GM12874 (cell line): ENCODE measurements around the gene EZH1.

Experiments
- TF ChIP-seq, protein P1 (sequence below): IDR thresholded peaks from 2 replicates; pipeline ENCODE4 v1.5.1; 2011; ENCODE audit warnings: low read depth, mild to moderate bottlenecking, control low read depth, low read length, moderate library complexity; ENCODE audit not compliant: insufficient read depth

Gene EZH1

DNA sequence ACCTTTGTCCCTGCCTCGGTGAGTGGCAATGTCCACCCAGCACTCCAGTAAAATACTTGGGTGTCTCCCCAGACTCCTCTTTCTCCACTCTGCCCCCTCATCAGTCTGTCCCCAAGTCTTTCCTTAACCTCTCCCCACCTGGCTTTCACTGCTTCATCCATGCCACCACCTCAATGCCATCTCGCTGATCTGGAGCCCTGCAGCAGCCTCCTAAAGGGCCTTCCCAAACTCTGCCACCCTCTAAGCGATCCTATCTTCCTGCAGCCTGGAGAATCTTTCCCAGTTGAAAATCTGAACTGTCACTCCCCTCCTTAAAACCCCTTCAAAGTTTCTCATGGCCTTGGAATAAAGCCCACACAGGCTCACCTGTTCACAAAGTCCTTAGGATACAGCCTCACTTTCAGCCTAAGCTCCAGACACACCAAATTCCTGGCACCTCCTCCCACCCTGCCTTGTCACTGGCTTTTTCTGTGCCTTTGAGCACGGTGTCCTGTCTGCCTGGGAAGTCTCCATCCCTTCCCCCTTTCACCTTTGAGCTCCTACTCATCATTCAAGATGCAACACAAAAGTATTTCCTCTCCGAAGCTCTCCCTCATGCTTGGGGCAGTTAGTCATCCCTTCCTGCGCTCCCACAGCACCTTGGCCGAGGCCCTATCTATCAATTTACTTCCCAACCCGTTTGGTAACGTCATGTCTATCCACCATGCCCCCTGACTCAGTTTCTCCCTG, 38.4 kb upstream of the EZH1 start:
- TF ChIP-seq, protein P1, sequence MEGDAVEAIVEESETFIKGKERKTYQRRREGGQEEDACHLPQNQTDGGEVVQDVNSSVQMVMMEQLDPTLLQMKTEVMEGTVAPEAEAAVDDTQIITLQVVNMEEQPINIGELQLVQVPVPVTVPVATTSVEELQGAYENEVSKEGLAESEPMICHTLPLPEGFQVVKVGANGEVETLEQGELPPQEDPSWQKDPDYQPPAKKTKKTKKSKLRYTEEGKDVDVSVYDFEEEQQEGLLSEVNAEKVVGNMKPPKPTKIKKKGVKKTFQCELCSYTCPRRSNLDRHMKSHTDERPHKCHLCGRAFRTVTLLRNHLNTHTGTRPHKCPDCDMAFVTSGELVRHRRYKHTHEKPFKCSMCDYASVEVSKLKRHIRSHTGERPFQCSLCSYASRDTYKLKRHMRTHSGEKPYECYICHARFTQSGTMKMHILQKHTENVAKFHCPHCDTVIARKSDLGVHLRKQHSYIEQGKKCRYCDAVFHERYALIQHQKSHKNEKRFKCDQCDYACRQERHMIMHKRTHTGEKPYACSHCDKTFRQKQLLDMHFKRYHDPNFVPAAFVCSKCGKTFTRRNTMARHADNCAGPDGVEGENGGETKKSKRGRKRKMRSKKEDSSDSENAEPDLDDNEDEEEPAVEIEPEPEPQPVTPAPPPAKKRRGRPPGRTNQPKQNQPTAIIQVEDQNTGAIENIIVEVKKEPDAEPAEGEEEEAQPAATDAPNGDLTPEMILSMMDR = no peak

- TF ChIP-seq, protein P1 = no peak
Observed at GRCh38 chr17:42782166-42783061, 37.6 kb upstream of the EZH1 start.

GRCh38 chr17:42781639-42782165, 36.9 kb upstream of the EZH1 start:
- TF ChIP-seq, protein P1 = no peak

DNA sequence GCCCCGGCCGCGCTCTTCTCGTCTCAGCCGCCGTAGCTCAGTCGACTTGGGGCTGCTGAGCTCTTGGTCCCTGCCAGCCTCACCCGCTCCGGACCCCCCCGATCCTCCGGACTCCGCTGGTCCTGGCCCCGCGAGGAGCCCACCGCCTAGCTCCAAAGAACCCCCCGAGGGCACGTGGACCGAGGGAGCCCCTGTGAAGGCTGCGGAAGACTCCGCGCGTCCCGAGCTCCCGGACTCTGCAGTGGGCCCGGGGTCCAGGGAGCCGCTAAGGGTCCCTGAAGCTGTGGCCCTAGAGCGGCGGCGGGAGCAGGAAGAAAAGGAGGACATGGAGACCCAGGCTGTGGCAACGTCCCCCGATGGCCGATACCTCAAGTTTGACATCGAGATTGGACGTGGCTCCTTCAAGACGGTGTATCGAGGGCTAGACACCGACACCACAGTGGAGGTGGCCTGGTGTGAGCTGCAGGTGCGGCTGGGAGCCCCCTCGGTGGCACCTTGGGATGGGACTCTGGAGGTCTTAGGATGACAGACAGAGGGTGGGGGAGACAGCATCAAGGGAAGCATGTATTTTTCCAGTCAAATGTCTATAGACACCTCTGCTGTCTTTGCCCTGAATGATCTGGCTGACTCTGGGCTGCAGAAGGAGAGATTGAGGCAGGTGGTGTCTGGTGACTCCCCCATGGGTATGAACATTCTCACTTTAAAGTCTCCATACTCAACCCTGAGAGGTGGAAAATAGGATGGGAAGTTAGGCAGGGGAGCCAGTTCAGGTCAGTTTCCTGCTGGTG, 36.2 kb upstream of the EZH1 start:
- TF ChIP-seq, protein P1 = no peak

- TF ChIP-seq, protein P1 = no peak
Observed at GRCh38 chr17:42779936-42780850, 35.4 kb upstream of the EZH1 start, which contains the start of gene WNK4. Gene WNK4 (plus strand): TSS chr17:42780610. CDS start chr17:42780699, 89 bp downstream.

DNA sequence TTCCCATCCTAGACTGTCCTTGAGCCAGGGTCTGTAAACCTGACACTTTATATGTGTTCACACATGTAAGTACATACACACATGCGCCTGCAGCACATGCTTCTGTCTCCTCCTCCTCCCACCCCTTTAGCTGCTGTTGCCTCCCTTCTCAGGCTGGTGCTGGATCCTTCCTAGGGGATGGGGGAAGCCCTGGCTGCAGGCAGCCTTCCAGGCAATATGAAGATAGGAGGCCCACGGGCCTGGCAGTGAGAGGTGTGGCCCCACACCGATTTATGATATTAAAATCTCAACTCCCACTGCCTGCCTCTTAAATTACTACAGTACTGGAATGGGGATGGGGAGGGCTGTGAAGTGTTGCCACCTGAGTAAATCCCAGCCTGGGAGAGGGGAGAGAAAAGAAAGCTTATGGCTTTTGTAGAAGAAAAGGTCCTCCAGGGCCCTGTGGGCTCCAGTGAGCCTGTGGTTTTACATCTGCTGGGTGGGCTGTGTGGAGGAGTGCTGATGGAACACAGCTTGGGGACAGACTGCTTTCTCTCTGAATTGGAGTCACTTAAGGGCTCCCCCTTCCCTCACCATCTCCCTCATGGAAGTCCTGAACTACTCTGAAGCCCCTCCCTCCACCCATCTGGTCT, 34.6 kb upstream of the EZH1 start:
- TF ChIP-seq, protein P1 = no peak
